Nephron (organoid): Measurements from ENCODE around the gene MAP4K1.

Experiments
- H3K27ac Mint-ChIP-seq, 3 experiments: 2 replicates each; pipeline ENCODE4 v1.8.0; 2020; ENCODE audit warnings: mixed read lengths in 3 of 3, mild to moderate bottlenecking in 2 of 3, moderate library complexity in 1 of 3
- H3K27me3 Mint-ChIP-seq: 2 replicates; pipeline ENCODE4 v1.8.0; 2021; ENCODE audit warnings: low read depth, mild to moderate bottlenecking, moderate library complexity, mixed read lengths
- H3K36me3 Mint-ChIP-seq: 2 replicates; pipeline ENCODE4 v1.8.0; 2020; ENCODE audit warnings: low read depth, mixed read lengths
- H3K4me1 Mint-ChIP-seq: 2 replicates; pipeline ENCODE4 v1.8.0; 2020; ENCODE audit warnings: mixed read lengths
- H3K4me3 Mint-ChIP-seq, 3 experiments: 2 replicates each; pipeline ENCODE4 v1.8.0; 2020; ENCODE audit warnings: mild to moderate bottlenecking in 3 of 3, mixed read lengths in 3 of 3, moderate library complexity in 2 of 3
- H3K9me3 Mint-ChIP-seq: 2 replicates; pipeline ENCODE4 v1.8.0; 2020; ENCODE audit warnings: mixed read lengths
- CTCF ChIP-seq, 3 experiments: fragments of 200-600 bp; sonication (generic); IDR thresholded peaks; one replicate each; pipeline ENCODE4 v1.5.0; 2021; ENCODE audit warnings: antibody characterized with exemption in 3 of 3; ENCODE audit not compliant: unreplicated experiment in 3 of 3

MAP4K1 gene

DNA sequence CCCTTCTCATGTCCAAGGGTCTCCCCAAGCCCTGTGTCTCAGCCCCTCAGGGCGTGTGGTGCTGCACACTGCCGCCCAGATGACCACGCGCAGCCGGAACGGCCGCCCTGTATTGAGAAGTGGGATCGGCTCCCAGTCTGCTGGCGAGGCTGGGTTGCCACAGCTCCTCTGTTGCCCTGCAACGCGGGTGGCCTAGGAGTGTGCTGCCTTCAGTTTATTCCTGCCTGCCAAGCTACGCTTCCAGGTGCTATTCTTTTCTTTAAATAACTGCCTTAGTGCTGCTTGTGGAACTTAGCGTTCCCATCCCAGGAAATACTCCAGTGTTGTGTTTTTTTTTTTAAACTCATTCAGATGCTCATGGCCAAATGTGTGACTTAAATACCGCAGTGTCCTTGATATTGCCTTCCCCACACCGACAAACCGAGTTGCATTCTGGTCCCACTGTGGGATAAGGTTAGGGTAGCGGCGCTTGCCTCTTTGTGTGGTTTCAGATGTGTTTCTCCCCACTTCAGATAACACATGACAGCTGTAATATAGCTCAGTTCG, 46.3 kb upstream of the MAP4K1 start:
- TF ChIP-seq CTCF (IDR thresholded peaks at IDR 0.05; ENCODE audit: unreplicated experiment in 3 of 3): no peak

GRCh38 chr19:38663156-38663651, 45.5 kb upstream of the MAP4K1 start:
- Mint-ChIP-seq H3K27me3 (no peaks in the 10 kb centered on the region), H3K4me3 (peak overlapping the region; percentile 70 to 79 (median 79)), H3K36me3 (peaks cover 9% of the 10 kb centered on the region), H3K9me3 (no peaks in the 10 kb centered on the region), H3K27ac (peak overlapping the region; percentile 94 to 97 (median 97)), H3K4me1 (peaks cover 96% of the 10 kb centered on the region)
- no peak for TF ChIP-seq CTCF (IDR thresholded peaks at IDR 0.05; ENCODE audit: unreplicated experiment in 3 of 3)

More for the DNA sequence above, 46.3 kb upstream of the MAP4K1 start:
- peak overlapping the region; percentile 94 to 97 (median 97) for H3K27ac Mint-ChIP-seq
- peaks cover 7% of the 10 kb centered on the region for H3K36me3 Mint-ChIP-seq
- H3K4me1 Mint-ChIP-seq: peaks cover 96% of the 10 kb centered on the region
- H3K4me3 Mint-ChIP-seq: peak overlapping the region; percentile 50 to 79 (median 60)
- H3K27me3 Mint-ChIP-seq: no peaks in the 10 kb centered on the region
- H3K9me3 Mint-ChIP-seq: no peaks in the 10 kb centered on the region

GRCh38 chr19:38662537-38663155, 44.9 kb upstream of the MAP4K1 start:
- Mint-ChIP-seq H3K27ac (peak overlapping the region; percentile 94 to 97 (median 97)), H3K9me3 (no peaks in the 10 kb centered on the region), H3K36me3 (peaks cover 13% of the 10 kb centered on the region), H3K27me3 (no peaks in the 10 kb centered on the region), H3K4me3 (peak overlapping the region; percentile 59 to 70 (median 64)), H3K4me1 (peaks cover 96% of the 10 kb centered on the region)
- TF ChIP-seq CTCF (IDR thresholded peaks at IDR 0.05; ENCODE audit: unreplicated experiment in 3 of 3): no peak

DNA sequence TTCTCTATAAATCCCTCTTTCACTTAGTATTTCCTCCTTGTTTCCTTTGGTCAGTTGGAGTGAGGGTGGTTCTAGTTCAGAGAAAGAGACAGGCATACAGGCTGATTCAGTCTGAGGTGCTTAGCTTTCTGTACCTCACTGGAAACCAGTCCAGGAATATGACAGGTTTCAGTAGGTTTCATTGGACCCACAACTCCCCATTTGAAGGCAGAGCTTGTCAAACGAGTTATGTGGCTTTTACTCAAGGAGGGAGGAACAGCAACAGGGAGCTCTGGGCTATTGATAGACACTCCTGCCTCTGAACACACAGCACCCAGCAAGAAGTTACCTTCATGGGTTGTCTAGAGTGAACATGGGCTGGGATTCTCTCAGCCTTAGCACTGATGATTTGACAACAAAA, 44.2 kb upstream of the MAP4K1 start:
- H3K9me3 Mint-ChIP-seq: no peaks in the 10 kb centered on the region
- peaks cover 16% of the 10 kb centered on the region for H3K36me3 Mint-ChIP-seq
- peak overlapping the region; percentile 94 to 97 (median 97) for H3K27ac Mint-ChIP-seq
- peak overlapping the region; percentile 31 to 64 (median 59) for H3K4me3 Mint-ChIP-seq
- H3K4me1 Mint-ChIP-seq: peaks cover 96% of the 10 kb centered on the region
- TF ChIP-seq CTCF (IDR thresholded peaks at IDR 0.05; ENCODE audit: unreplicated experiment in 3 of 3): no peak
- no peaks in the 10 kb centered on the region for H3K27me3 Mint-ChIP-seq

DNA sequence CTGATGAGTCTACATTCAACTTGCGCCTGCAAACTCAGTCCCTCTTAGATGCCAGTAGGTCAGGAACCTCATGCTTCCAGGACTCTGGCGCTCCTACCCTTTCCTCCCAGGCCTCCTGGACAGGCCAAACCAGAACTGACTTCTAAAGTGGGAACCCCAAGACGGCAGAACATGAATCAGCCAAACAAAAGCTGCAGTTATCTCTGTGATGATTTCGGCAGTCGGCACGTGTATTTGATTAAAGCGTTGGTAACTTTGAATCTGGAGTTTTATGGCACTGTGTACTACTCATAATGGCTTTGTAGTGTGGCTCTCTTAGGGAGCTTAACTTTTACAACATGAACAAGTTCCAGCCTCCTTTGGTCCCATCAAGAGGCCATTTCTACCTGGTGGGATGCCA, 43.4 kb upstream of the MAP4K1 start:
- H3K27ac Mint-ChIP-seq: peak overlapping the region; percentile 98 to 99 (median 98)
- H3K9me3 Mint-ChIP-seq: no peaks in the 10 kb centered on the region
- H3K4me3 Mint-ChIP-seq: peak overlapping the region in 2 of 3 experiments; percentile 2 to 54
- H3K4me1 Mint-ChIP-seq: peaks cover 95% of the 10 kb centered on the region
- peaks cover 22% of the 10 kb centered on the region for H3K36me3 Mint-ChIP-seq
- no peaks in the 10 kb centered on the region for H3K27me3 Mint-ChIP-seq
- TF ChIP-seq CTCF (IDR thresholded peaks at IDR 0.05; ENCODE audit: unreplicated experiment in 3 of 3): no peak
